Vagina (tissue), 2 donors: ENCODE measurements around the gene RECK. TPM values are rescaled to one million over a fixed set of nuclear protein-coding genes. Genes with fewer than 3 reads are reported as not detected.

Source experiments
- DNase-seq, 2 donors: peaks; one replicate each; pipeline ENCODE4 v3.0.0-alpha.2; 2017; ENCODE audit errors: extremely low spot score in 2 of 2
- H3K27ac ChIP-seq: fragments of 200-600 bp; sonication (generic); one replicate; pipeline ENCODE4 v1.5.1; 2019
- H3K27me3 ChIP-seq: fragments of 200-600 bp; sonication (generic); one replicate; pipeline ENCODE4 v1.5.1; 2019
- H3K36me3 ChIP-seq, 2 donors: fragments of 200-600 bp; sonication (generic); one replicate each; pipeline ENCODE4 v1.5.1; 2017 to 2019
- H3K4me1 ChIP-seq: fragments of 200-600 bp; sonication (generic); one replicate; pipeline ENCODE4 v1.5.1; 2019
- H3K4me3 ChIP-seq, 2 donors: fragments of 200-600 bp; sonication (generic); 1 replicate in 1 of 2; 2 replicates in 1 of 2; pipeline ENCODE4 v1.5.1; 2016 to 2019
- H3K9me3 ChIP-seq: fragments of 200-600 bp; sonication (generic); one replicate; pipeline ENCODE4 v1.5.1; 2019
- POLR2A ChIP-seq, 2 donors: fragments of 450-650 bp; IDR thresholded peaks; one replicate each; pipeline ENCODE4 v1.6.1; 2017; ENCODE audit warnings: antibody characterized with exemption in 2 of 2, mild to moderate bottlenecking in 2 of 2, moderate library complexity in 2 of 2
- POLR2AphosphoS5 ChIP-seq, 2 donors: sonication (generic); formaldehyde crosslinking; IDR thresholded peaks; one replicate each; pipeline ENCODE4 v1.9.0; 2017; ENCODE audit warnings: antibody characterized with exemption in 2 of 2, mild to moderate bottlenecking in 2 of 2, low read depth in 1 of 2; ENCODE audit not compliant: insufficient read depth in 1 of 2
- intact Hi-C: fragments of 100-400 bp; cut with DNase I; formaldehyde crosslinking; loops from one replicate; pipeline ENCODE4 v1.15.1; 2023
- total RNA-seq: library from RNA; depleted of rRNA; stranded (reverse); fragments of >200 nt; gene quantifications from one replicate; pipeline ENCODE4 v1.2.3, GENCODE V29; 2016
- TF ChIP-seq, protein P1 (sequence below), 3 experiments: fragments of 450-650 bp in 2 of 3; fragments of 200-600 bp in 1 of 3; sonication (generic) in 1 of 3; IDR thresholded peaks; one replicate each; pipeline ENCODE4 v1.5.1; 2017 to 2019; ENCODE audit warnings: antibody characterized with exemption in 3 of 3, mild to moderate bottlenecking in 2 of 3, moderate library complexity in 2 of 3

The RECK gene
- total RNA-seq, 1 donor from 2014 or later = 15.5 TPM

DNA sequence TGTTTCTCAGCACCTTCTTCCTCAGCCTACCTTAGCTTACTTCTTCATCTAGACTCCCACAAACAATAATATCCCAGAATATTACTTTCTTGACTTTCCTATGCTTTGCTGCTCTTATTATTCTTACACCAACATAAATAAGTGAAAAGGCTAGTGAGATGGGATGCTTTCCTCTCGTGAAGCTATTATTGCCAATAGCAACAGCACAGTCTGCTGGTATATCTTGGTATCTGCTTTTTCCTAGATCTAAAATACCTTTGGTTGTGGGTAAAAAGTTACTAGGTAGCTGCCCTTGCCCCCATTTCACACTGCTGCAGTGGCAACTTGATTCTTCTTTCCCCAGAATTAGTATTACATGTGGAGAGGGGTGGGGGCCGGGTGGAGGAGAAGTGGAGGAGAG lies 73.7 kb downstream of the RECK start:
- Histone ChIP-seq H3K27ac (no peak overlapping the region), H3K4me1 (no peaks in the 10 kb centered on the region), H3K4me3 (no peak overlapping the region), H3K36me3 (no peaks in the 10 kb centered on the region), H3K27me3 (no peaks in the 10 kb centered on the region), H3K9me3 (no peaks in the 10 kb centered on the region)
- DNase-seq = no peak
- intact Hi-C loops = loop anchor here (10.0 kb wide), 1 partner anchor 96 kb away; no protein-coding TSS in a partner anchor
- TF ChIP-seq POLR2AphosphoS5 (IDR thresholded peaks at IDR 0.05; ENCODE audit: insufficient read depth in 1 of 2, low read depth in 1 of 2) (no peak), POLR2A (IDR thresholded peaks at IDR 0.05) (no peak)
- TF ChIP-seq, protein P1, sequence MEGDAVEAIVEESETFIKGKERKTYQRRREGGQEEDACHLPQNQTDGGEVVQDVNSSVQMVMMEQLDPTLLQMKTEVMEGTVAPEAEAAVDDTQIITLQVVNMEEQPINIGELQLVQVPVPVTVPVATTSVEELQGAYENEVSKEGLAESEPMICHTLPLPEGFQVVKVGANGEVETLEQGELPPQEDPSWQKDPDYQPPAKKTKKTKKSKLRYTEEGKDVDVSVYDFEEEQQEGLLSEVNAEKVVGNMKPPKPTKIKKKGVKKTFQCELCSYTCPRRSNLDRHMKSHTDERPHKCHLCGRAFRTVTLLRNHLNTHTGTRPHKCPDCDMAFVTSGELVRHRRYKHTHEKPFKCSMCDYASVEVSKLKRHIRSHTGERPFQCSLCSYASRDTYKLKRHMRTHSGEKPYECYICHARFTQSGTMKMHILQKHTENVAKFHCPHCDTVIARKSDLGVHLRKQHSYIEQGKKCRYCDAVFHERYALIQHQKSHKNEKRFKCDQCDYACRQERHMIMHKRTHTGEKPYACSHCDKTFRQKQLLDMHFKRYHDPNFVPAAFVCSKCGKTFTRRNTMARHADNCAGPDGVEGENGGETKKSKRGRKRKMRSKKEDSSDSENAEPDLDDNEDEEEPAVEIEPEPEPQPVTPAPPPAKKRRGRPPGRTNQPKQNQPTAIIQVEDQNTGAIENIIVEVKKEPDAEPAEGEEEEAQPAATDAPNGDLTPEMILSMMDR (IDR thresholded peaks at IDR 0.05) = no peak

- intact Hi-C loops = loop anchor here (10.0 kb wide), 1 partner anchor 98 kb away; no protein-coding TSS in a partner anchor
- DNase-seq = no peak
- Histone ChIP-seq H3K4me3 (no peak overlapping the region), H3K36me3 (peaks cover 0 to 6% of the 10 kb centered on the region in 2 donors), H3K9me3 (no peaks in the 10 kb centered on the region), H3K27ac (no peak overlapping the region), H3K27me3 (no peaks in the 10 kb centered on the region), H3K4me1 (no peaks in the 10 kb centered on the region)
- TF ChIP-seq POLR2AphosphoS5 (IDR thresholded peaks at IDR 0.05; ENCODE audit: insufficient read depth in 1 of 2, low read depth in 1 of 2) (no peak), POLR2A (IDR thresholded peaks at IDR 0.05) (no peak)
- TF ChIP-seq, protein P1 (IDR thresholded peaks at IDR 0.05) = no peak
Observed at GRCh38 chr9:36112516-36112915, 75.8 kb downstream of the RECK start.

- peaks cover 0 to 19% of the 10 kb centered on the region in 2 donors for H3K36me3 ChIP-seq
- intact Hi-C loops = loop anchor here (10.0 kb wide), 1 partner anchor 99 kb away; no protein-coding TSS in a partner anchor
- TF ChIP-seq, protein P1 (IDR thresholded peaks at IDR 0.05) = no peak
- TF ChIP-seq POLR2AphosphoS5 (IDR thresholded peaks at IDR 0.05; ENCODE audit: insufficient read depth in 1 of 2, low read depth in 1 of 2) (no peak), POLR2A (IDR thresholded peaks at IDR 0.05) (no peak)
Observed at GRCh38 chr9:36113999-36114398, 77.3 kb downstream of the RECK start.

GRCh38 chr9:36116593-36116992 lies 79.9 kb downstream of the RECK start:
- no peaks in the 10 kb centered on the region for H3K27me3 ChIP-seq
- H3K4me1 ChIP-seq = no peaks in the 10 kb centered on the region
- intact Hi-C loops = loop anchor here (10.0 kb wide), 1 partner anchor 102 kb away; no protein-coding TSS in a partner anchor
- peaks cover 0 to 19% of the 10 kb centered on the region in 2 donors for H3K36me3 ChIP-seq
- H3K9me3 ChIP-seq = no peaks in the 10 kb centered on the region
- no peak for DNase-seq
- H3K27ac ChIP-seq = no peak overlapping the region
- H3K4me3 ChIP-seq = no peak overlapping the region
- TF ChIP-seq POLR2AphosphoS5 (IDR thresholded peaks at IDR 0.05; ENCODE audit: insufficient read depth in 1 of 2, low read depth in 1 of 2) = no peak

More at GRCh38 chr9:36113999-36114398, 77.3 kb downstream of the RECK start:
- Histone ChIP-seq H3K4me3 (no peak overlapping the region), H3K4me1 (no peaks in the 10 kb centered on the region), H3K27me3 (no peaks in the 10 kb centered on the region), H3K9me3 (no peaks in the 10 kb centered on the region), H3K27ac (no peak overlapping the region)
- DNase-seq = no peak

DNA sequence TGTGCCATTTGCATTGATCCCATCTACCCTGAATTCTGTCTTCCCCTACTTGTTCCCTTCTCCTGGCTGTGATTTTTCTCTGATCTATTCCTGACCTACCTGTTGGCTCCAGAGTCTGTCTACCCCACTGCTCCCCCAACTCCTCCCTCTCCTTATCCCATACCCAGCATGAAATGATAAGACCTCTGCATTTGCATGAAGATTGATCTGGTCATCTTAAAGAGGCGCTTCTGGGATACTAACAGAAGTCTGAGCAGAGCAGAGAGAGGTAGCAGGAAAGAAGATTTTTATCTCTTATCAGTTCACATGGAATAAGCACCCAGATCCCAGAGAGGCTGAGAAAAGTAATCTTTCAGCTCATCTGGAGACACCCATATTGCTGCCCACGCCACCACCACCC lies 81.5 kb downstream of the RECK start:
- no peak for DNase-seq
- Histone ChIP-seq H3K9me3 (no peaks in the 10 kb centered on the region), H3K4me1 (no peaks in the 10 kb centered on the region), H3K4me3 (no peak overlapping the region), H3K36me3 (peaks cover 0 to 23% of the 10 kb centered on the region in 2 donors), H3K27ac (no peak overlapping the region), H3K27me3 (no peaks in the 10 kb centered on the region)
- no peak for TF ChIP-seq POLR2A (IDR thresholded peaks at IDR 0.05)
- intact Hi-C loops = loop anchor here (10.0 kb wide), 1 partner anchor 103 kb away; no protein-coding TSS in a partner anchor

DNA sequence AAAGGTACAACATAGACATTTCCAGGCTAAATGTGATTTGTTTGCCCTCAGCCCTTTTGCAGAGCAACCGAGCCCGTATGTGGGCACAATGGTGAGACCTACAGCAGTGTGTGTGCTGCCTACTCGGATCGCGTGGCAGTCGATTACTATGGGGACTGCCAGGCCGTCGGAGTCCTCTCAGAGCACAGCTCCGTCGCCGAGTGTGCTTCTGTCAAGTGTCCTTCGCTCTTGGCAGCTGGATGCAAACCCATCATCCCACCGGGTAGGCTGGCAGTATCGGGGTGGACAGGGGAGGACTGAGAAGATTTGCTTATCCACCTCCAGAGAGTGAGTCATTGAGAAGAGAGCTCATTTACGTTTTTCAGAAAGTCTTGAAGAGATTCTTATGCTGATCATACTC lies 82.0 kb downstream of the RECK start:
- intact Hi-C loops = loop anchor here (10.0 kb wide), 1 partner anchor 104 kb away; no protein-coding TSS in a partner anchor
- peaks cover 0 to 23% of the 10 kb centered on the region in 2 donors for H3K36me3 ChIP-seq

More for the DNA sequence above, 82.0 kb downstream of the RECK start:
- TF ChIP-seq POLR2AphosphoS5 (IDR thresholded peaks at IDR 0.05; ENCODE audit: insufficient read depth in 1 of 2, low read depth in 1 of 2) (no peak), POLR2A (IDR thresholded peaks at IDR 0.05) (no peak)
- TF ChIP-seq, protein P1 (IDR thresholded peaks at IDR 0.05) = no peak
- Histone ChIP-seq H3K4me3 (no peak overlapping the region), H3K27ac (no peak overlapping the region), H3K4me1 (no peaks in the 10 kb centered on the region), H3K9me3 (no peaks in the 10 kb centered on the region), H3K27me3 (no peaks in the 10 kb centered on the region)
- DNase-seq = no peak
